Right atrium auricular region (tissue), 2 donors: ENCODE measurements around the gene DHRS7. TPM values are rescaled to one million over a fixed set of nuclear protein-coding genes. Genes with fewer than 3 reads are reported as not detected.
"Not testable (repeated sequence)": the region's sequence is repeated elsewhere in the genome, so short reads cannot be mapped to it uniquely, and the experiment has no call there.

Experiments used
- DNase-seq: peaks from one replicate; pipeline ENCODE4 v3.0.0-alpha.2; 2019; ENCODE audit warnings: low spot score
- H3K27ac ChIP-seq, 2 donors: fragments of 200-600 bp; sonication (generic); 1 replicate in 1 of 2; 2 replicates in 1 of 2; pipeline ENCODE4 v1.5.1; 2016 to 2019
- H3K27me3 ChIP-seq, 2 donors: fragments of 200-600 bp; sonication (generic); one replicate each; pipeline versions ENCODE4 v1.5.1 to v1.6.0; 2017 to 2019
- H3K36me3 ChIP-seq: fragments of 200-600 bp; sonication (generic); one replicate; pipeline ENCODE4 v1.5.1; 2016
- H3K4me1 ChIP-seq, 2 donors: fragments of 200-600 bp; sonication (generic); one replicate each; pipeline versions ENCODE4 v1.5.1 to v1.6.0; 2017 to 2019
- H3K4me3 ChIP-seq, 2 donors: fragments of 200-600 bp; sonication (generic); 1 replicate in 1 of 2; 2 replicates in 1 of 2; pipeline ENCODE4 v1.5.1; 2017 to 2019; ENCODE audit warnings: mild to moderate bottlenecking in 1 of 2, moderate library complexity in 1 of 2
- H3K9me3 ChIP-seq, 2 donors: fragments of 200-600 bp; sonication (generic); one replicate each; pipeline ENCODE4 v1.5.1; 2019
- CTCF ChIP-seq, 2 donors: fragments of 200-600 bp; sonication (generic); IDR thresholded peaks; one replicate each; pipeline ENCODE4 v1.5.1; 2019; ENCODE audit warnings: antibody characterized with exemption in 2 of 2
- total RNA-seq, 2 donors: library from RNA; depleted of rRNA; stranded (reverse); fragments of >200 nt; gene quantifications; one replicate each; pipeline ENCODE4 v1.1.0, GENCODE V29; 2016

DHRS7 gene
- total RNA-seq, 2 donors from 2014 or later: 57.6 to 71.8 TPM

GRCh38 chr14:60101786-60102185 lies 63.4 kb downstream of the DHRS7 start:
- Histone ChIP-seq H3K27me3 (no peaks in the 10 kb centered on the region), H3K4me1 (peaks cover 0 to 35% of the 10 kb centered on the region in 2 donors), H3K4me3 (no peak overlapping the region), H3K36me3 (no peaks in the 10 kb centered on the region), H3K9me3 (no peaks in the 10 kb centered on the region), H3K27ac (peak overlapping the region in 1 of 2 donors; percentile 24)
- DNase-seq: no peak
- no peak for TF ChIP-seq CTCF (IDR thresholded peaks at IDR 0.05)

- not testable (repeated sequence) for H3K4me3 ChIP-seq, H3K9me3 ChIP-seq, H3K27ac ChIP-seq, DNase-seq, H3K27me3 ChIP-seq, H3K36me3 ChIP-seq
- H3K4me1 ChIP-seq: peaks cover 0 to 42% of the 10 kb centered on the region in 2 donors
These were observed 65.3 kb downstream of the DHRS7 start for GRCh38 chr14:60099855-60100254.

- H3K36me3 ChIP-seq: no peaks in the 10 kb centered on the region
- DNase-seq: no peak
- H3K9me3 ChIP-seq: no peaks in the 10 kb centered on the region
- H3K4me3 ChIP-seq: no peak overlapping the region
- H3K4me1 ChIP-seq: peaks cover 0 to 55% of the 10 kb centered on the region in 2 donors
- H3K27ac ChIP-seq: peak overlapping the region in 1 of 2 donors; percentile 99
- TF ChIP-seq CTCF (IDR thresholded peaks at IDR 0.05): no peak
- H3K27me3 ChIP-seq: no peaks in the 10 kb centered on the region
These were observed 67.2 kb downstream of the DHRS7 start for GRCh38 chr14:60097974-60098373.

- H3K4me1 ChIP-seq: peaks cover 0 to 49% of the 10 kb centered on the region in 2 donors
- no peaks in the 10 kb centered on the region for H3K9me3 ChIP-seq
- peak overlapping the region; percentile 96 to 99 for H3K27ac ChIP-seq
- no peak overlapping the region for H3K4me3 ChIP-seq
- TF ChIP-seq CTCF (IDR thresholded peaks at IDR 0.05): no peak
- DNase-seq: no peak
- no peaks in the 10 kb centered on the region for H3K36me3 ChIP-seq
- no peaks in the 10 kb centered on the region for H3K27me3 ChIP-seq
These were observed 69.3 kb downstream of the DHRS7 start for GRCh38 chr14:60095781-60096450.

- TF ChIP-seq CTCF (IDR thresholded peaks at IDR 0.05): no peak
- peaks cover 0 to 49% of the 10 kb centered on the region in 2 donors for H3K4me1 ChIP-seq
- DNase-seq: no peak
- no peaks in the 10 kb centered on the region for H3K9me3 ChIP-seq
- H3K27me3 ChIP-seq: no peaks in the 10 kb centered on the region
- peak overlapping the region; percentile 96 to 99 for H3K27ac ChIP-seq
- H3K36me3 ChIP-seq: no peaks in the 10 kb centered on the region
- H3K4me3 ChIP-seq: no peak overlapping the region
These were observed 70.0 kb downstream of the DHRS7 start for GRCh38 chr14:60095231-60095630.

GRCh38 chr14:60094306-60094897 lies 70.8 kb downstream of the DHRS7 start:
- peak overlapping the region; percentile 26 to 67 for H3K4me3 ChIP-seq

More at GRCh38 chr14:60094306-60094897, 70.8 kb downstream of the DHRS7 start:
- no peaks in the 10 kb centered on the region for H3K27me3 ChIP-seq
- no peaks in the 10 kb centered on the region for H3K36me3 ChIP-seq
- DNase-seq: no peak
- no peak for TF ChIP-seq CTCF (IDR thresholded peaks at IDR 0.05)
- peak overlapping the region; percentile 96 to 99 for H3K27ac ChIP-seq
- no peaks in the 10 kb centered on the region for H3K9me3 ChIP-seq
- peaks cover 0 to 49% of the 10 kb centered on the region in 2 donors for H3K4me1 ChIP-seq

Other genes with a start within 250 kb of the DHRS7 start
- under 1 TPM in 1 of 2 donors, not detected in 1; 0.11 TPM for gene LRRC9, start 245.3 kb downstream of the DHRS7 start, total RNA-seq
- gene PCNX4, start 73.5 kb downstream of the DHRS7 start, total RNA-seq: 10 to 100 TPM; 63.2 to 65.0 TPM
- 10 to 100 TPM; 37.0 to 42.4 TPM for gene PPM1A, start 83.8 kb upstream of the DHRS7 start, total RNA-seq